GM20000 (cell line): ENCODE data around the gene NUP58.
"Not testable (repeated sequence)": the region's sequence is repeated elsewhere in the genome, so short reads cannot be mapped to it uniquely, and the experiment has no call there.

Experiments used
- DNase-seq: peaks from one replicate; pipeline ENCODE4 v3.0.0; 2012; ENCODE audit warnings: low spot score
- CTCF ChIP-seq: IDR thresholded peaks from 2 replicates; pipeline ENCODE4 v1.5.1; 2012; ENCODE audit warnings: mild to moderate bottlenecking, control low read depth; ENCODE audit errors: extremely low read depth, missing control alignments

NUP58 gene

GRCh38 chr13:25300861-25301346 is 521 bp upstream of the NUP58 start:
- no peak for DNase-seq

GRCh38 chr13:25302121-25302520 is 696 bp downstream of the NUP58 start:
- no peak for TF ChIP-seq CTCF
- no peak for DNase-seq

More at GRCh38 chr13:25300861-25301346, 521 bp upstream of the NUP58 start:
- no peak for TF ChIP-seq CTCF

GRCh38 chr13:25306671-25307464 is 5.4 kb downstream of the NUP58 start:
- TF ChIP-seq CTCF: no peak
- no peak for DNase-seq

GRCh38 chr13:25310891-25311290 is 9.5 kb downstream of the NUP58 start:
- no peak for DNase-seq
- TF ChIP-seq CTCF: no peak

GRCh38 chr13:25318946-25319345 is 17.5 kb downstream of the NUP58 start:
- not testable (repeated sequence) for DNase-seq

GRCh38 chr13:25319771-25320170 is 18.3 kb downstream of the NUP58 start:
- TF ChIP-seq CTCF: no peak
- no peak for DNase-seq

GRCh38 chr13:25324100-25324499 is 22.7 kb downstream of the NUP58 start:
- DNase-seq: no peak
- no peak for TF ChIP-seq CTCF

GRCh38 chr13:25329706-25330105 is 28.3 kb downstream of the NUP58 start:
- no peak for TF ChIP-seq CTCF
- no peak for DNase-seq
